BLaER1 (cell line): Measurements from ENCODE around the gene ARHGEF4.

Experiments used
- H3K27ac ChIP-seq: shearing (Covaris generic); formaldehyde crosslinking; 2 replicates; pipeline ENCODE4 v1.8.1; 2022
- H3K27me3 ChIP-seq: shearing (Covaris generic); formaldehyde crosslinking; 2 replicates; pipeline ENCODE4 v1.8.1; 2022
- H3K36me3 ChIP-seq: shearing (Covaris generic); formaldehyde crosslinking; 2 replicates; pipeline ENCODE4 v1.8.1; 2022
- H3K4me1 ChIP-seq: shearing (Covaris generic); formaldehyde crosslinking; 2 replicates; pipeline ENCODE4 v1.8.1; 2022
- H3K4me2 ChIP-seq: shearing (Covaris generic); formaldehyde crosslinking; 2 replicates; pipeline ENCODE4 v1.8.1; 2022
- H3K4me3 ChIP-seq: shearing (Covaris generic); formaldehyde crosslinking; 2 replicates; pipeline ENCODE4 v1.8.1; 2022
- H3K9ac ChIP-seq: shearing (Covaris generic); formaldehyde crosslinking; 2 replicates; pipeline ENCODE4 v1.8.1; 2022
- H3K9me3 ChIP-seq: shearing (Covaris generic); formaldehyde crosslinking; 2 replicates; pipeline ENCODE4 v1.8.1; 2022
- H4K20me1 ChIP-seq: shearing (Covaris generic); formaldehyde crosslinking; 2 replicates; pipeline ENCODE4 v1.8.1; 2022
- Cebpa-rat ChIP-seq: shearing (Covaris generic); IDR thresholded peaks from 2 replicates; pipeline ENCODE4 v1.8.1; 2022

The ARHGEF4 gene

GRCh38 chr2:131042148-131042775 is 205.5 kb downstream of the ARHGEF4 start:
- Histone ChIP-seq H4K20me1 (peaks cover 15% of the 10 kb centered on the region), H3K27me3 (0 out of 2 replicates have a peak, but pooled peaks cover 8% of the 10 kb centered on the region), H3K4me1 (peaks cover 43% of the 10 kb centered on the region), H3K36me3 (peaks cover 22% of the 10 kb centered on the region), H3K27ac (peak overlapping the region; percentile 54), H3K9ac (peak overlapping the region; percentile 6; the same call in 1 of the 2 replicates), H3K4me3 (no peak overlapping the region), H3K9me3 (no peaks in the 10 kb centered on the region), H3K4me2 (peak overlapping the region; percentile 84)
- TF ChIP-seq Cebpa-rat, result no peak

- no peaks in the 10 kb centered on the region for H3K9me3 ChIP-seq
- H3K4me2 ChIP-seq, result peak overlapping the region; percentile 84; the same call in 1 of the 2 replicates
- H3K36me3 ChIP-seq, result peaks cover 33% of the 10 kb centered on the region
- 0 out of 2 replicates have a peak, but pooled peaks cover 8% of the 10 kb centered on the region for H3K27me3 ChIP-seq
- 0 out of 2 replicates have a peak overlapping the region, but pooled peaks have one; percentile 18 for H3K27ac ChIP-seq
- peaks cover 27% of the 10 kb centered on the region for H4K20me1 ChIP-seq
- no peak overlapping the region for H3K4me3 ChIP-seq
- peaks cover 43% of the 10 kb centered on the region for H3K4me1 ChIP-seq
- no peak for TF ChIP-seq Cebpa-rat
- no peak overlapping the region for H3K9ac ChIP-seq
These were observed 206.7 kb downstream of the ARHGEF4 start for GRCh38 chr2:131043199-131044074.

- Histone ChIP-seq H3K4me2 (no peak overlapping the region), H3K4me3 (no peak overlapping the region), H3K9me3 (no peaks in the 10 kb centered on the region), H3K27me3 (0 out of 2 replicates have a peak, but pooled peaks cover 8% of the 10 kb centered on the region), H3K36me3 (peaks cover 41% of the 10 kb centered on the region), H3K4me1 (peaks cover 43% of the 10 kb centered on the region), H3K27ac (no peak overlapping the region), H4K20me1 (peaks cover 35% of the 10 kb centered on the region), H3K9ac (no peak overlapping the region)
- no peak for TF ChIP-seq Cebpa-rat
These were observed 207.5 kb downstream of the ARHGEF4 start for GRCh38 chr2:131044075-131044756.

- no peak overlapping the region for H3K4me2 ChIP-seq
These were observed 208.0 kb downstream of the ARHGEF4 start for GRCh38 chr2:131044757-131045150.

GRCh38 chr2:131045286-131046027 is 208.7 kb downstream of the ARHGEF4 start:
- H3K27me3 ChIP-seq, result no peaks in the 10 kb centered on the region
- H3K4me3 ChIP-seq, result no peak overlapping the region
- peaks cover 31% of the 10 kb centered on the region for H3K4me1 ChIP-seq
- no peak overlapping the region for H3K27ac ChIP-seq
- H4K20me1 ChIP-seq, result peaks cover 47% of the 10 kb centered on the region
- H3K4me2 ChIP-seq, result no peak overlapping the region
- no peak overlapping the region for H3K9ac ChIP-seq
- TF ChIP-seq Cebpa-rat, result no peak
- peaks cover 54% of the 10 kb centered on the region for H3K36me3 ChIP-seq
- no peaks in the 10 kb centered on the region for H3K9me3 ChIP-seq

More at GRCh38 chr2:131044757-131045150, 208.0 kb downstream of the ARHGEF4 start:
- Histone ChIP-seq H3K36me3 (peaks cover 46% of the 10 kb centered on the region), H3K27ac (no peak overlapping the region), H4K20me1 (peaks cover 40% of the 10 kb centered on the region), H3K9ac (no peak overlapping the region), H3K27me3 (0 out of 2 replicates have a peak, but pooled peaks cover 5% of the 10 kb centered on the region), H3K4me3 (no peak overlapping the region), H3K4me1 (peaks cover 38% of the 10 kb centered on the region), H3K9me3 (no peaks in the 10 kb centered on the region)
- no peak for TF ChIP-seq Cebpa-rat

GRCh38 chr2:131046028-131046917 is 209.6 kb downstream of the ARHGEF4 start:
- peaks cover 55% of the 10 kb centered on the region for H4K20me1 ChIP-seq
- no peak overlapping the region for H3K4me2 ChIP-seq
- no peaks in the 10 kb centered on the region for H3K27me3 ChIP-seq
- H3K4me3 ChIP-seq, result no peak overlapping the region
- H3K36me3 ChIP-seq, result peaks cover 62% of the 10 kb centered on the region
- no peak overlapping the region for H3K9ac ChIP-seq
- no peak for TF ChIP-seq Cebpa-rat
- no peaks in the 10 kb centered on the region for H3K9me3 ChIP-seq
- no peak overlapping the region for H3K27ac ChIP-seq
- peaks cover 23% of the 10 kb centered on the region for H3K4me1 ChIP-seq

- H3K9ac ChIP-seq, result no peak overlapping the region
- H3K4me1 ChIP-seq, result peaks cover 15% of the 10 kb centered on the region
- no peak overlapping the region for H3K27ac ChIP-seq
- no peak overlapping the region for H3K4me3 ChIP-seq
- H3K4me2 ChIP-seq, result no peak overlapping the region
- peaks cover 70% of the 10 kb centered on the region for H3K36me3 ChIP-seq
- H4K20me1 ChIP-seq, result peaks cover 63% of the 10 kb centered on the region
- H3K9me3 ChIP-seq, result no peaks in the 10 kb centered on the region
- H3K27me3 ChIP-seq, result no peaks in the 10 kb centered on the region
- TF ChIP-seq Cebpa-rat, result no peak
These were observed 210.4 kb downstream of the ARHGEF4 start for GRCh38 chr2:131046918-131047652.
